Lower leg skin (tissue), 4 donors: ENCODE results near the gene HOMER2. TPM values are rescaled to one million over a fixed set of nuclear protein-coding genes. Genes with fewer than 3 reads are reported as not detected.

ENCODE experiments used
- DNase-seq, 2 donors: peaks; one replicate each; pipeline ENCODE4 v3.0.0-alpha.2; 2019; ENCODE audit warnings: low spot score in 2 of 2
- H3K4me3 ChIP-seq: fragments of 200-600 bp; sonication (generic); 2 replicates; pipeline ENCODE4 v1.5.1; 2017; ENCODE audit warnings: mild to moderate bottlenecking, low read depth; ENCODE audit not compliant: poor library complexity, severe bottlenecking
- CTCF ChIP-seq, 3 donors: fragments of 450-650 bp; IDR thresholded peaks; one replicate each; pipeline ENCODE4 v1.5.1; 2016; ENCODE audit warnings: antibody characterized with exemption in 3 of 3, mild to moderate bottlenecking in 3 of 3, moderate library complexity in 2 of 3
- POLR2A ChIP-seq, 2 donors: fragments of 450-650 bp; IDR thresholded peaks; one replicate each; pipeline ENCODE4 v1.6.1; 2016 to 2017; ENCODE audit warnings: antibody characterized with exemption in 2 of 2, mild to moderate bottlenecking in 1 of 2, moderate library complexity in 1 of 2
- WGBS, 2 donors: methylation state at CpG; one replicate each; pipeline ENCODE4 v1.1.5; 2018; 5-methylcytosine and 5-hydroxymethylcytosine counted together
- intact Hi-C: fragments of 100-400 bp; cut with DNase I; formaldehyde crosslinking; loops from one replicate; pipeline ENCODE4 v1.15.0; 2023; ENCODE audit warnings: low total_unique reads
- total RNA-seq, 4 donors: library from RNA; depleted of rRNA; stranded (reverse); fragments of >200 nt; gene quantifications; one replicate each; pipeline ENCODE4 v1.1.0, GENCODE V29; 2016

The HOMER2 gene
- total RNA-seq, 4 donors from 2014 or later = 88.3 to 129 (median 108) TPM

DNA sequence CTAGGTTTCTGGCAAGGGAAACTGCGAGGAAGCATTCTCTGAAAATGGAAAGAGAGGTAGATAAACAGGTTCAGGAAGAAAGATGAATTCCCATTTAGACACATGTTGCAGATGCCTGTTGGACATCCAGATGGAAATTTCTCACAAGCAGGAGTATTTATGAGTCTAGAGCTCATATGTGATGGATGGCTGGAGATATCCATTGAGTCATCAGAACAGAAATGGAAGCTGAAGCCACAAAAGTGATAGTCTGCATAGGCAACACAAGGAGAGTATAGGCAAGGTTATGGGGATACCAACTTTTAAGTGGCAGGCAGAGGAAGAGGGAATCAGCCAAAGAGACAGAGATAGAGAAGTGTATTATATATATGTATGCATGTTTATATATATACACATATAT lies 27.2 kb upstream of the HOMER2 start:
- intact Hi-C loops = no loop called here
- H3K4me3 ChIP-seq = no peak overlapping the region
- no peak for DNase-seq
- TF ChIP-seq CTCF (IDR thresholded peaks at IDR 0.05) (no peak), POLR2A (IDR thresholded peaks at IDR 0.05) (no peak)
- WGBS, 2 donors = 87 to 94% methylated on average over 1 of the region's 1 CpG

DNA sequence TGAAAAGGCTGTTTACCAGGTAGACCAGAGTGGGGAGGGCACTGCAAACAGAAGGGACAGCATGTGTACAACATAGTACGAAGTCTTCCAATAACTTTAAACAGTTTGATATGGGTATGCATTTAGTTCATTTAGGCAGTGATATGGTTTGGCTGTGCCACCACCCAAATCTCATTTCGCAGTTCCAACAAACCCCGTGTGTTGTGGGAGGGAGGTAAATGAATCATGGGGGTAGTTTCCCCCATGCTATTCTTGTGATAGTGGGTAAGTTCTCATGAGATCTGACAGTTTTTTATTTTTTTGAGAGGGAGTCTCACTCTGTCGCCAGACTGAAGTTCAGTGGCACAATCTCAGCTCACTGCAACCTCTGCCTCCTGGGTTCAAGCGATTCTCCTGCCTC lies 25.9 kb upstream of the HOMER2 start:
- WGBS, 2 donors = 94 to 96% methylated on average over 5 of the region's 5 CpGs
- no peak for DNase-seq
- intact Hi-C loops = no loop called here
- no peak for TF ChIP-seq POLR2A (IDR thresholded peaks at IDR 0.05)
- TF ChIP-seq CTCF (IDR thresholded peaks at IDR 0.05) = no peak
- H3K4me3 ChIP-seq = no peak overlapping the region

- no peak for TF ChIP-seq POLR2A (IDR thresholded peaks at IDR 0.05)
- intact Hi-C loops = no loop called here
- 75 to 96% methylated on average over 1 of the region's 1 CpG for WGBS, 2 donors
- no peak for DNase-seq
- no peak overlapping the region for H3K4me3 ChIP-seq
Observed at GRCh38 chr15:82977076-82977475, 24.6 kb upstream of the HOMER2 start.

- WGBS, 2 donors = 90 to 97% methylated on average over 1 of the region's 1 CpG
- intact Hi-C loops = no loop called here
- TF ChIP-seq CTCF (IDR thresholded peaks at IDR 0.05) (no peak), POLR2A (IDR thresholded peaks at IDR 0.05) (no peak)
- DNase-seq = no peak
- no peak overlapping the region for H3K4me3 ChIP-seq
Observed at GRCh38 chr15:82972990-82973389, 20.5 kb upstream of the HOMER2 start.

DNA sequence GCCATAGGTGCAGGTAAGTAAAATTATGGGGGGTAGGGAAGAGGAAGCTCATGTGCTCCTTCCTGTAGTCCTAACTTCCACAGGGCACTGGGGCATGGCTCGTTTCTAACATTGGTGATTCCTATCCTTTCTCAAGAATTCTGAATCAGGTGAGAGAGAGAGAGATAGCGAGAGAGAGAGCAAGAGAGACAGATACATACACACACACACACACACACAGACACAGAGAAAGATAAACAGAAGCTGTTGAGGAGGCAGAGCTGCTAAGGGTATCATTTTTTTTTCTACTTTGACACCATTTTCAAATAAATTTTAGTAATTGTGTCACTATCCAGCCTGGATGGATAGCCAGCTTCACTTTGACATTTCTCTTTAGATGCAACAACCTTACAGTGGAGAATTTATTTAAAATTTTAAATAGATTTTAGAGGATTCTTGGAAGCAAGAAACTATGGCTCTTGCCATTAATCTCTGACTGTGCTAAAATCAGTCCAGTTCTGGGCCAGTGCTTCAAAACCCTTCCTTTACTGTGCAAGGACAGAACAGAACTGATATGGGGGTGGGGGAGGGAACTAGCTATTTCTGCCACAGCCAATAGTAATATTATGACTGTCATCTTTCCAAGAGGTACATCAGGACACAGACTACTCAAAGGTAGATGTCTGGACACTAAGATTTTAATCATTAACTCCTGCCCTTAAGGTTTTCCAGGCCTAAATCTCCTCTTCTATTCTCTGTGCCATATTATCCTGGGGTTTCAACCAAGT lies 18.9 kb upstream of the HOMER2 start:
- no peak for TF ChIP-seq POLR2A (IDR thresholded peaks at IDR 0.05)
- no peak for TF ChIP-seq CTCF (IDR thresholded peaks at IDR 0.05)
- intact Hi-C loops = no loop called here
- no peak overlapping the region for H3K4me3 ChIP-seq
- 82 to 90% methylated on average over 2 of the region's 2 CpGs for WGBS, 2 donors
- DNase-seq = no peak

DNA sequence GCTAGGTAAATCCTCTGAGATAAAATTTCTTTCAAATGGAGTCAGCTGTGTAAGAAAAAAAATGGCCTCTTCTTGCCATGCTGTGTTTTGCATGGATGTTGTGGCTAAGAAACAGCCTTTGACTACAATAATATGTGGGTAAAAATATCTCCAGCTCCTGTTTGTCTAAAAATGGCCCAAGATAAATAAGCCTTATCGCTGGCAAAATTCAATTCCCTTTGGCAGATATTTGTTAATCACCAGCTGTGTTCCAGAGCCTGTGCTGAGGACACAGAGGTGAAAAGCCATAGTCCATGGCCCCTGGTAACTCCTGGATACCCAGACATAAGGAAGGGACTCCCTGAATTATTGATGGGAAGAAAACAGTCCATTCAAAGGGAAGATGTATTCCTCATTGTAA lies 18.2 kb upstream of the HOMER2 start:
- TF ChIP-seq POLR2A (IDR thresholded peaks at IDR 0.05) = no peak
- TF ChIP-seq CTCF (IDR thresholded peaks at IDR 0.05) = no peak
- intact Hi-C loops = no loop called here
- 83% methylated on average over 1 of the region's 1 CpG for WGBS, 2 donors
- no peak overlapping the region for H3K4me3 ChIP-seq
- DNase-seq = no peak
